ENCODE data around the gene AP3D1.

Gene AP3D1

DNA sequence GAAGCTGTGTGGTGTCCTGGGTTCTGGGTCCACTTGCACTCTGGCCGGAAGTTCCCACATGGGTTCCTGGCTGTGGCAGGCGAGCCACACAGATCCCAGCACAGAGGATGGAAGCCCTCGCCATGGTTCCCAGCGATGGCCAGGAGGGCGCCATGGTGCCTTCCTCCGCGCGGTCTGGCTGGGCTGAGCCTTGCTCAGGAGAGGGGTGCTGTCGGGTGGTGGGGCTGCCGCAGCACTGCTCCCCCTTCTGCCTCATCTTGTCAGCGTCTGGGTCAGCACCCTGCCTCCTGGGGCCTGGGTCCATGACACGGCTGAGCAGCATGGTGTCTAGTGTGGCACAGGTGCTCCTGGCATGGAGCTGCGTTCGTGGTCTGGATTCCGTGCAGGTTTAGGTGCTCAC, 45.9 kb upstream of the AP3D1 start:
- Histone ChIP-seq H3K4me1 (ENCODE audit: control insufficient read depth in 1 of 2, insufficient read depth in 1 of 2, low read depth in 1 of 2, low read length in 1 of 2) (no peaks in the 10 kb centered on the region), H3K27ac (no peak overlapping the region), H3K36me3 (peaks cover 77% of the 10 kb centered on the region), H3K9me3 (no peaks in the 10 kb centered on the region), H3K4me3 (ENCODE audit: low read depth in 1 of 2, low read length in 1 of 2) (no peak overlapping the region), H3K27me3 (no peaks in the 10 kb centered on the region)
- TF ChIP-seq CTCF (IDR thresholded peaks at IDR 0.05), result no peak

DNA sequence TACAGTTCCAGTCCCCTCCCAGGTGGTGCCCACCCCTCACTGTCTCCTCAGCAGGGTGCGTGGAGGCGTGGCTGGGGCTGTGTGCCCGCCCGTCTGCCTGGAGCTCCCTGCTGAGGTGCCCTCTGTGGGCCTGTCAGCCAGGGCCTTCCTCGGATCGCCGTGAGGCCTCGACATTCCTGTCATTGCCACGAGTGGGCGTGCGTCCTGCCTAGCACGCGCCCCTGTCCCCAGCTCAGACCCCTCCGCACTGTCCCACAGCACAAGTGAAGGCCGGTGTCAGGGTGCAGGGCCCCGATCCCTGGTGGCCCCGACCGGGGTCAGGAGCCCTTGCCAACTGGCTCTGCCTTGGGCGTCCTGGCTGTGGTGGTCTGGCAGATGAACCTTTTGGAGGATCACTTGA, 44.5 kb upstream of the AP3D1 start:
- no peaks in the 10 kb centered on the region for H3K27me3 ChIP-seq
- no peaks in the 10 kb centered on the region for H3K4me1 ChIP-seq (ENCODE audit: control insufficient read depth in 1 of 2, insufficient read depth in 1 of 2, low read depth in 1 of 2, low read length in 1 of 2)
- H3K36me3 ChIP-seq, result peaks cover 82% of the 10 kb centered on the region
- no peak overlapping the region for H3K4me3 ChIP-seq (ENCODE audit: low read depth in 1 of 2, low read length in 1 of 2)
- no peak for TF ChIP-seq CTCF (IDR thresholded peaks at IDR 0.05)
- H3K9me3 ChIP-seq, result no peaks in the 10 kb centered on the region
- H3K27ac ChIP-seq, result no peak overlapping the region

GRCh38 chr19:2195361-2195760, 44.0 kb upstream of the AP3D1 start:
- peaks cover 87% of the 10 kb centered on the region for H3K36me3 ChIP-seq

GRCh38 chr19:2194513-2195078, 43.2 kb upstream of the AP3D1 start:
- no peaks in the 10 kb centered on the region for H3K4me1 ChIP-seq (ENCODE audit: control insufficient read depth in 1 of 2, insufficient read depth in 1 of 2, low read depth in 1 of 2, low read length in 1 of 2)
- no peak overlapping the region for H3K4me3 ChIP-seq (ENCODE audit: low read depth in 1 of 2, low read length in 1 of 2)
- H3K9me3 ChIP-seq, result no peaks in the 10 kb centered on the region
- H3K27ac ChIP-seq, result no peak overlapping the region
- TF ChIP-seq CTCF (IDR thresholded peaks at IDR 0.05), result no peak
- H3K36me3 ChIP-seq, result peaks cover 84% of the 10 kb centered on the region
- H3K27me3 ChIP-seq, result no peaks in the 10 kb centered on the region

More at GRCh38 chr19:2195361-2195760, 44.0 kb upstream of the AP3D1 start:
- no peak for TF ChIP-seq CTCF (IDR thresholded peaks at IDR 0.05)
- no peak overlapping the region for H3K4me3 ChIP-seq (ENCODE audit: low read depth in 1 of 2, low read length in 1 of 2)
- no peaks in the 10 kb centered on the region for H3K4me1 ChIP-seq (ENCODE audit: control insufficient read depth in 1 of 2, insufficient read depth in 1 of 2, low read depth in 1 of 2, low read length in 1 of 2)
- no peaks in the 10 kb centered on the region for H3K27me3 ChIP-seq
- H3K9me3 ChIP-seq, result no peaks in the 10 kb centered on the region
- no peak overlapping the region for H3K27ac ChIP-seq

DNA sequence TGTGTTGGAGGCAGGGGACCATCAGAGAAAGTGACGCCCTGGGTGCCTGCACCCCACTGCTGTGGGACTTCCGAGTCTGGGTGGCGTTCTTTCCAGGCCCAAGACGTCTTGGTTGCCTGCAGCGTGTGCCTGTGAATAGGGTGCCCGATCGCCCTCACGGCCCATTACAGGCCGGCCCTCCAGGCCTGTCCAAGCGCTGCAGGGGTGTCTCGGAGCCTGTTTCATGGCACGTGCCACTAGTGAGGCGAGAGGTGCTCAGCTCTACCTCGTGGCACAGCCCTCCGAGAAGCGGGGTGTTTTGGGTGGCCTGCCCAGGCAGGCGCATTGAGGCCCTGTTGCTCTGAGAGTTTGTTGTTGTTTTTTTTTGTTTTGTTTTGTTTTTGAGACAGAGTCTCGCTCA, 42.4 kb upstream of the AP3D1 start:
- H3K36me3 ChIP-seq, result peaks cover 82% of the 10 kb centered on the region
- no peak for TF ChIP-seq CTCF (IDR thresholded peaks at IDR 0.05)
- H3K9me3 ChIP-seq, result no peaks in the 10 kb centered on the region
- H3K27ac ChIP-seq, result no peak overlapping the region
- H3K4me1 ChIP-seq (ENCODE audit: control insufficient read depth in 1 of 2, insufficient read depth in 1 of 2, low read depth in 1 of 2, low read length in 1 of 2), result peaks cover 3 to 4% of the 10 kb centered on the region in 2 experiments
- H3K4me3 ChIP-seq (ENCODE audit: low read depth in 1 of 2, low read length in 1 of 2), result no peak overlapping the region
- no peaks in the 10 kb centered on the region for H3K27me3 ChIP-seq

DNA sequence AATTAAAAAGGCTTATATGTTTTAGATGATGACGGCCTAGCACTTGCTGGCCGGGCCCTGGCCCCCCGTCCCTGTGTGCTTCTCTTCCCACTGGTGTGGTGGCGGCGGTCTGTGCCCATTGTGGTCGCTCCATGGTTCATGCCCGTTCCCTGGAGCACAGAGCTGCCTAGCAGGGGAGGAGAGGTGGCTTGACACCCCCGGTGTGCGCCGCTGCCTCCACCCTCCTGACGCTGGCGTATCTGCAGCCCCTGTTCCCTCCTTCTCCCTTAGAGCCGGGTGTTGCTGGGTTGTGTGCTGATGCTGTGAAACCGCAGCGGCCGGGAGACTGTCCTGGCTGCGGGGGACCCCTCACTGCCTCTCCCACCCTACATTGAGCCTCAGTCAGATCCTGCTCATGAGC, 41.5 kb upstream of the AP3D1 start:
- H3K4me1 ChIP-seq (ENCODE audit: control insufficient read depth in 1 of 2, insufficient read depth in 1 of 2, low read depth in 1 of 2, low read length in 1 of 2), result peaks cover 11 to 13% of the 10 kb centered on the region in 2 experiments
- H3K9me3 ChIP-seq, result no peaks in the 10 kb centered on the region
- no peak overlapping the region for H3K27ac ChIP-seq
- H3K4me3 ChIP-seq (ENCODE audit: low read depth in 1 of 2, low read length in 1 of 2), result no peak overlapping the region
- H3K27me3 ChIP-seq, result no peaks in the 10 kb centered on the region
- no peak for TF ChIP-seq CTCF (IDR thresholded peaks at IDR 0.05)
- H3K36me3 ChIP-seq, result peaks cover 77% of the 10 kb centered on the region
